Stimulated activated CD8-positive, alpha-beta memory T cell treated with anti-CD3 and anti-CD28 coated beads, Interleukin-4, amount 100 ng/mL, for 24 hours (primary cell): ENCODE results near the gene SBF2.
"Not testable (repeated sequence)": the region's sequence is repeated elsewhere in the genome, so short reads cannot be mapped to it uniquely, and the experiment has no call there.

Experiments used
- DNase-seq: peaks from one replicate; pipeline ENCODE4 v3.0.0-alpha.2; 2020; ENCODE audit warnings: low read depth

SBF2 gene

DNA sequence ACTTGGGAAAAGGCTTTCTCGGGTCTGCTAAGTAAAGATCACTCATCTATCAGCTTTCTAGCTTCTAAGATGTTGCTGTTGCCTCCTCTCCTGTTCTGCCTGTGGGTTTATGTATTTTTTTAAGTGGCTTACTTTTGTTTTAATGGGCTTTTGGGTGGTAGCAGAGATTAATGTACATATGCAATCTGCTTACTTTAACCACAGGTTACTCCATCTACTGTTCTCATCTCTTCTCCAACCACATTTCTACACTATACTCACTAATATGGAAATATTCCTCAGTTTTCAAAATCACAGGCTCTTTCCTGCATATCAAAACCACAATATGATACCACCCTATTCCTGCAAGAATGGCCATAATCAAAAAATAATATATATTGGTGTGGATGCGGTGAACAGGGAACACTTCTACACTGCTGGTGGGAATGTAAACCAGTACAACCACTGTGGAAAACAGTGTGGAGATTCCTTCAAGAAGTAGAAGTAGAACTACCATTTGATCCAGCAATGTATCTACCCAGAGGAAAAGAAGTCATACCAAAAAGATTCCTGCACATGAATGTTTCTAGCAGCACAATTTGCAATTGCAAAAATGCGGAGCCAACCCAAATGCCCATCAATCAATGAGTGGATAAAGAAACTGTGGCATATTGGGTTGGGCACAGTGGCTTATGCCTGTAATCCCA, 341.4 kb downstream of the SBF2 start:
- no peak for DNase-seq

GRCh38 chr11:9951807-9952206, 342.2 kb downstream of the SBF2 start:
- DNase-seq = no peak

DNA sequence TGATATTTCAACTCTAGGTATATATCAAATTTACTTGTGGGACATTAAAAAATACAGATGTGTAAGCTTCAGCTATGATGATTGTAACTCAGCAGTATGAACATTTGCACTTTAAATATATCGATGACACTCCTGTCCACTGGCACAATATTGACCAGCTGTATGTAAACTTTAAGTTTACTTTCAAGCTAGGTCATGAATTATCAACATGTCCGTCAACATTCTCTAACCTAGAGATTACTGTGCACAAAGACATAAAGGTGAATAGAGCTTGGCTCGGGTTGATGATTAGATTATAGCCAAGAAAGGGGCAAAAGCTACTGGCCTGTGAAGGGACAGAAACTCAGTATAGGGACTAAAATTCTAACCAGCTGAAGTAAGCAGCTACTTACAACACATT, 343.6 kb downstream of the SBF2 start:
- DNase-seq = no peak

DNA sequence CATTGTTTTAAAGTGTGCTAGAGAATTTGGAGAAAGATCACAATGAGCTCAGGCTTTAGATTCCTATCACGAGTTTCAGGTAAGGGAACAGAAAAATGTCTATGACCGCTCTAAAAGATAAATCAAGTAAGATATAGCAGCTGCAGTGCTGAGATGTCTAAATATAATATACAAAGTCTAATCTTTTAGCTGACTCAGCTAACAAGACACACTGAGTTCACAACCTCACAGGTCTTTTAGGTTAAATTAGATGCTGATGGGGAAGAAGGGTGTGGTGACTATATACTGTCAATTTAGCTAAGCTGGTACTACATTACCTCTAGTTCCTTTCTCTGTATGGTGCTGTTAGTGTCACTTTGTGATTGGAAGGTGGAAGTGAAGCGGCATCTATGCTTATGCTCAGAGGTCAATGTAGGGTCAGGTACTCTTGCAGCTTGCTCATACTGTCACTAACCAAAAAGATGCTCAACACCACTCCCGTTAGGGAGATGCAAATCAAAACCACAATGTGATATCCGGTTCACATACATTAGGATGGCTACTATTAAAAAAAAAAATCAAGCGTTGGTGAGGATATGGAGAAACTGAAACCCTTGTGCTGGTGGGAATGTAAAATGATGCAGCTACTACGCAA, 346.7 kb downstream of the SBF2 start:
- no peak for DNase-seq

DNA sequence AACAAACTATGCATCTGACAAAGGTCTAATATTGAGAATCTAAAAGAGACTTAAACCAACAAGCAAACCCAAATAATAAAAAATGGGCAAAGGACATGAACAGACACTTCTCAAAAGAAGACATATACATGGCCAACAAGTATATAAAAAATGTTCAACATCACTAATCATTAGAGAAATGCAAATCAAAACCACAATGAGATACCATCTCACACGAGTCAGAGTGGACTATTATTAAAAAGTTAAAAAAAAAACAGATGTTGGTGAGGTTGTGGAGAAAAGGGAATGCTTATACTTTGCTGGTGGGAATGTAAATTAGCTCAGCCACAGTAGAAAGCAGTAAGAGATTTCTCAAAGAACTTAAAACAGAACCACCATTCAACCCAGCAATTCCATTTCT, 348.3 kb downstream of the SBF2 start:
- DNase-seq = not testable (repeated sequence)

- DNase-seq = no peak
These were observed 350.5 kb downstream of the SBF2 start for GRCh38 chr11:9943386-9944110.

DNA sequence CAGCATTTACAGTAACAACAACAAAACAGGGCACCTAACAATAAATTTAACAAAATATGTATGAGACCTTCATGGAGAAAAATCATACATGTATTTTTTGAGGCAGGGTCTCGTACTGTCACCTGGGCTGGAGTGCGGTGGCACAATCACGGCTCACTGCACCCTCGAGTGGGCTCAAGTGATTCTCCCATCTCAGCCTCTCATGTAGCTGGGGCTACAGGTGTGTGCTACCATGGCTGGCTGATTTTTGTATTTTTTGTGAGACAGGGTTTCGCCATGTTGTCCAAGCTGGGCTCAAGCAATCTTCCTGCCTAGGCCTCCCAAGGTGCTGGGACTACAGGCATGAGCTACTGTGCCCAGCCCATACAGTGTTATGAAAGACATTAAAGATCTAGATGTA, 352.0 kb downstream of the SBF2 start:
- no peak for DNase-seq

GRCh38 chr11:9939150-9939549, 354.9 kb downstream of the SBF2 start:
- DNase-seq = not testable (repeated sequence)

- DNase-seq = no peak
These were observed 357.3 kb downstream of the SBF2 start for GRCh38 chr11:9936754-9937153.

DNA sequence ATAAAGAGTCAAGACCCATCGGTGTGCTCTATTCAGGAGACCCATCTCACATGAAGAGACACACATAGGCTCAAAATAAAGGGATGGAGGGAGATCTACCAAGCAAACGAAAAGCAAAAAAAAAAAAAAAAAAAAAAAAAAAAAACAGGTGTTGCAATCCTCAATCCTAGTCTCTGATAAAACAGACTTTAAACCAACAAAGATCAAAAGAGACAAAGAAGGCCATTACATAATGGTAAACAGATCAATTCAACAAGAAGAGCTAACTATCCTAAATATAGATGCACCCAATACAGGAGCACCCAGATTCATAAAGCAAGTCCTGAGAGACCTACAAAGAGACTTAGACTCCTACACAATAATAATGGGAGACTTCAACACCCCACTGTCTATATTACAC, 361.2 kb downstream of the SBF2 start:
- DNase-seq = not testable (repeated sequence)

- not testable (repeated sequence) for DNase-seq
These were observed 363.3 kb downstream of the SBF2 start for GRCh38 chr11:9930562-9931331.

- no peak for DNase-seq
These were observed 366.3 kb downstream of the SBF2 start for GRCh38 chr11:9927670-9928069.

GRCh38 chr11:9923280-9923679, 370.7 kb downstream of the SBF2 start:
- no peak for DNase-seq

DNA sequence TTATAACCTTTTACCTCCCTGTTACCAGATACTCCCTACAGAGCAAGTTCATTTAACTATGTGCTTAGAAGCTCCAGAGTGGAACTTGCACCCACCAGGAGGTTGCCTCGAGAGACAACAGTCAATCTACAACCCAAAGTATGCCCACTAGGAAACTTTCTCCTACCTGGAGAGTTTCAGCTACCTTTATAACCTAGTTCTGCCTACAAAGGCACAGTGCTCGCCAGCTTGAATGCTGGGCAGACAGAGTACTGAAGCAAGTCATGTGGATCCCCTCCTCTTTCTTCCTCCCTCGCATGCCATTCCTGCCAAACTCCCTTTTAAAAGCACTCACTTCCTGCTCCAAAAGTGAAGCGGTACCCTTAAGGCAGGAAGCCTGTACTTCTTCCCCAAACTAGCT, 371.2 kb downstream of the SBF2 start:
- no peak for DNase-seq

DNA sequence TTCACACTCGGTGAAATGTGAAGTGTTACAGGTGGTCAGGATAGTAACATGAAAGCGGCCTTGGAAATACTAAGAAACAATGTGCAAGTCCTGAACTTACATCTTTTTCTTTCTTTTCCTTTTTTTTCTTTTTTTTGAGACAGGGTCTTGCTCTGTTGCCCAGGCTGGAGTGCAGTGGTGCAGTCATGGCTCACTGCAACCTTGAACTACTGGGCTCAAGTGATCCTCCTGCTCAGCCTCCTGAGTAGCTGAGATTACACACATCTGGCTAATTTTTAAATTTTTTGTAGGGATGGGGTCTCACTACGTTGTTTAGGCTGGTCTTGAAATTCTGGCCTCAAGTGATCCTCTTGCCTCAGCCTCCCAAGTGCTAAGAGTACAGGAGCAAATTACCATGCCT, 377.5 kb downstream of the SBF2 start:
- DNase-seq = no peak

- no peak for DNase-seq
These were observed 380.0 kb downstream of the SBF2 start for GRCh38 chr11:9914064-9914463.

- no peak for DNase-seq
These were observed 387.8 kb downstream of the SBF2 start for GRCh38 chr11:9905960-9906791.

DNA sequence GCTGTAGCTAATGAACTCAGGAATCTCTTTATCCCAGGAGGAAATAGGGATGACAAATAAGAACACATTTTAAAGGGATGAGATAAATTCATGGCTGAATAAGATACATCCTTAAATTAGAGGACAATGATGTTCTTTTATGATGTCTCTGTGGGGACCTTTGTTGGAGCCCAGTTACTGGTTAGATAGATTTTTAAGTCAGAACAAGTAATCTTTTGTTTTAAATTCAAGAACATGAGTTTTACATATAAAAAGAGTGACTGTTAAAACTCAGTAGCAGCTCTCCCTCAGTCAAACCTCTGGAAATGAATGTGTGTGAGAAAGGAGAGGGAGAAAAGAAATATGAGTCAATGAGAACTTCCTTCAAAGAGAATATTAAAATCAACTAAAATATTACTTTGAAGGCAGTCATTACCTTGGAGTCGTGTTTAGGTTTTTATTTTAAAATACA, 388.5 kb downstream of the SBF2 start:
- DNase-seq = no peak

DNA sequence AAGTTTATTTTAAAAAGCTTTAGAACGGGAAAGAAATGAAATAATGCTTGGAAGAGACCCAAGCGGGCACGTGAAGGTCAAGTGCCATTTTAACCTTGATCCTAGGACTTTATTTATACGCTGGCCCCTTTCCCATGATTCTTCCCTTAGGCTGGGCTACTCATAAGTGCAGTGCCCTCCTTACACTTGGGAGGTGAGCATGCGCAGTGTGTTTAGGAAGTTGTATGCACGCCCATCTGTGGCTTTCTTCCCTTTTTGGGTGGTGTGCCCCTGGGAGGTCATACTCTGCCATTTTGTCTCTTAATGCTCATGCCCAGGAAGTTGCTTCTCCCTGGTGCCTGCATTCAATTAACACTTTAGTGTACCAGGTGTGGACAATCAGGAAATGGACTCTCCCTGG, 390.4 kb downstream of the SBF2 start:
- DNase-seq = no peak

GRCh38 chr11:9901943-9902342, 392.1 kb downstream of the SBF2 start:
- DNase-seq = no peak

DNA sequence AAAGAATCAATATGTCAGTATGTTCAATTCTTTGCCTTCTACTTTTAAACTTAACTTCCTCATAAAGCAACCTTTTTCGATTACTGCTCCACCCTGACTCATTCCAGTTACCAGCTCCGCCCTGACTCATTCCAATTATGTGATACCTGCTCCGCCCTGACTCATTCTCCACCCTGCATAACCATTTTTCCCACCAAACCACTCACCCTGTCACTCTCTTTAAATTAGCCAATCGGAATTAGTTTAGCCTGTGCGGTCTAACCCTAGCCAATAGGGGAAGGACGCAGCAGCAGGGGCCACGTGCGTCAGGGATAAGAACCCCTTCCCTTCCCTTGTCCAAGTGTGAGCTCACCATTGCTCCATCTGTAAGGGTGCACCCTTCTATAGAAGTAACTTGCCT, 393.8 kb downstream of the SBF2 start:
- not testable (repeated sequence) for DNase-seq

DNA sequence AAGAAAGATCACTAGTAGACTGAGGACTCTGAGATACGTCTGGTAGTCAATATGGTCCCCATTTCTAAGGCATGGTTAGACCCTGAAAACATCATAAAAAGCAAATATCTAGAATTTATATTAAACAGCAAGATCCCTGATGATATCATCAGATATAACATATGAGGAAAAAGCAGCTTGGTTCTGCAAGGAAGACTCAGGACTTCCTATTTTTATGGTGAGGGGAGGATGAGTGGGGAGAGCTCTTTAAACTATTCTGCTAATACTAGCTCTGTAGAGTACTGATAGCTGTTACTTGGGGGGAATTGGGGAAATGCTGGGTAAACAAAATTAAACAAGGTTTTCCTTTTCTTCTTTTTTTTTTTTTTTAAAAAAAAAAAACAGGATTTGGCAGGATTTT, 394.3 kb downstream of the SBF2 start:
- DNase-seq = no peak
